Measurements from ENCODE around the gene OTUD5. TPM values are rescaled to one million over a fixed set of nuclear protein-coding genes. Genes with fewer than 3 reads are reported as not detected.
"Not testable (repeated sequence)": the region's sequence is repeated elsewhere in the genome, so short reads cannot be mapped to it uniquely, and the experiment has no call there.

OTUD5 gene, protein sequence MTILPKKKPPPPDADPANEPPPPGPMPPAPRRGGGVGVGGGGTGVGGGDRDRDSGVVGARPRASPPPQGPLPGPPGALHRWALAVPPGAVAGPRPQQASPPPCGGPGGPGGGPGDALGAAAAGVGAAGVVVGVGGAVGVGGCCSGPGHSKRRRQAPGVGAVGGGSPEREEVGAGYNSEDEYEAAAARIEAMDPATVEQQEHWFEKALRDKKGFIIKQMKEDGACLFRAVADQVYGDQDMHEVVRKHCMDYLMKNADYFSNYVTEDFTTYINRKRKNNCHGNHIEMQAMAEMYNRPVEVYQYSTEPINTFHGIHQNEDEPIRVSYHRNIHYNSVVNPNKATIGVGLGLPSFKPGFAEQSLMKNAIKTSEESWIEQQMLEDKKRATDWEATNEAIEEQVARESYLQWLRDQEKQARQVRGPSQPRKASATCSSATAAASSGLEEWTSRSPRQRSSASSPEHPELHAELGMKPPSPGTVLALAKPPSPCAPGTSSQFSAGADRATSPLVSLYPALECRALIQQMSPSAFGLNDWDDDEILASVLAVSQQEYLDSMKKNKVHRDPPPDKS
- total RNA-seq: 50.2 and 50.9 TPM in 2 replicates

DNA sequence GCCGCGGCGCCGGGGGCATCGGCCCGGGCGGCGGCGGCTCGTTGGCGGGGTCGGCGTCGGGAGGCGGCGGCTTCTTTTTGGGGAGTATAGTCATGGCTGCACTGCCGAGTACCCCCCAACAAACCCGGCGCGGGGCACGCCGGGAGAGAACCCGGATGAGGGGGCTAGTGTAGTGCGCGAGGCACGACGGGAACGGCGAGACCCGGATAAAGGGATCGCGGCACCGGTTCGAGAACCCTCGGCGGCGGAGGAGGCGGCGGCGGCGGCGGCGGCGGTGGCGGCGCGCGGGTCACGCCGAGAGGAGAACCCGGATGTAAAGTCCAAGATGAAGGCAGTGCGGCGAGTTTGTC is at the start of gene OTUD5:
OTUD5 (minus strand) TSS at position 131 of the 350 bp plus-strand sequence; CDS start at position 94, 37 bp downstream.
- intact Hi-C loops (cut with micrococcal nuclease): loop anchor here (5.0 to 10.0 kb wide), 2 partner anchors 117 to 480 kb away; partner anchors contain the start of genes FTSJ1, PRAF2 and WDR45

GRCh38 chrX:49003696-49004095 is 46.3 kb upstream of the OTUD5 start:
- intact Hi-C loops (cut with micrococcal nuclease): loop anchor here (5.0 kb wide), 1 partner anchor 86 kb away; the partner anchor contains the start of gene PIM2

DNA sequence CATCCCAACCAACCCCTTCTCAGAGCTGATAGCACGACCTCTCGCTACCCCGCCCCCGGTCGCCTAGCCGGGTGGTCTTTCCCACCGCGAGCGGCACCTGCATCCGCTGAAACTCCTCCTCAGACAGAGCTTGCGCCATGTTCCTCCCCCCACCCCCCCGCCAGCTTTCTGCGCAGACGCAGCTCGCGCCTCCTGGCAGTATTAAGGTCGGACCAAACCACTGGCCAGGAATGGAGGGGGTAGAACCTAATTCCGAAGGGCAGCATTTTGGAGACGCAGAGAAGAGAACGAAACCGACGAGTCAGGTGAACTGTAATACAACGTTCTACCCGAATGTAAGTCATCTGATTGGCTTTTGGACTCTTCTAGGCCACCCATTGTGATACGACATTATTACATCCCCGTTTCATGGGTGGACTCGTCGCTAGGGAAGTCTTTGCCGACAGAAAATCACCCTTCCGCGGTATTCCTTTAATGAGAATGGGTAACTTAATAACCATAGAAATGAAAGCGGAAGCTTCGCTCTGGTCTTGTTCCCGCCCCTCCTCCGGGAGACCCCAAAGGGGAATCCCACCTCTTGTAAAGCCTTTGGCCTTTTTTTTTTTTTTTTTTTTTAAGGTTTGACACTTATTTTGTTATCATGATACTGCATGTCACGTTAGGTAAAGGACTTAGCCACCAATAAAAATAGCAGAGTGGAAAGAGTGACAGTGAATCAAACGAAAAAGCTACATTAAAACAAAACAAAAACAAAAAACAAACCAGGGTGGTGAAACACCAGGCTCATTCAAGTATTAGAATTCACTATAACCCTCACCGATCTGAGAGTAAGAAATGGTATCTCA is 44.9 kb upstream of the OTUD5 start, which contains the start of gene GRIPAP1:
GRIPAP1 (minus strand) TSS at position 174 of the 845 bp plus-strand sequence; CDS start at position 139, 35 bp downstream.
- intact Hi-C loops (cut with micrococcal nuclease): loop anchor here (1.0 to 5.0 kb wide), 3 partner anchors 41 to 85 kb away; partner anchors contain the start of genes PIM2 and TFE3

- intact Hi-C loops (cut with micrococcal nuclease): loop anchor here (1.0 to 5.0 kb wide), 3 partner anchors 42 to 84 kb away; partner anchors contain the start of genes PIM2 and TFE3
Observed at GRCh38 chrX:49001521-49002090, 44.2 kb upstream of the OTUD5 start.

DNA sequence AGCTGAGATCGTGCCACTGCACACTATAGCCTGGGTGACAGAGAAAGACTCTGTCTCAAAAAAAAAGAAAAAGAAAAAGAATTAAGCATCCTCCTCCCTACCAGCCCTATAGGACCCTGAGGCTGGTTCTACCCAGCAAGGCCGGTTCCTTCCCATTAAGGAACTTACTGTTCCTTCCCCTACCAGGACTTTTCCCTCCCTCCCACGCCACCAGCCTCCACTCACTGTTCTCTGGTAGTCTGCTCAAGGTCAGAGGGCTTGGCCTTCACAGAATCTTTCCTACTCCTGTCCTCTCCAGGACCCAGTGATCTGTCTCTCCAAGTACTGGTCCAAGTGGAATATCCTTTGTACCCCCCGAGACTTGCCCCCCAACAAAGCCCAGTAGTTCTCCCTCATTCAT is 43.2 kb upstream of the OTUD5 start:
- intact Hi-C loops (cut with micrococcal nuclease): loop anchor here (5.0 kb wide), 1 partner anchor 83 kb away; the partner anchor contains the start of gene PIM2

DNA sequence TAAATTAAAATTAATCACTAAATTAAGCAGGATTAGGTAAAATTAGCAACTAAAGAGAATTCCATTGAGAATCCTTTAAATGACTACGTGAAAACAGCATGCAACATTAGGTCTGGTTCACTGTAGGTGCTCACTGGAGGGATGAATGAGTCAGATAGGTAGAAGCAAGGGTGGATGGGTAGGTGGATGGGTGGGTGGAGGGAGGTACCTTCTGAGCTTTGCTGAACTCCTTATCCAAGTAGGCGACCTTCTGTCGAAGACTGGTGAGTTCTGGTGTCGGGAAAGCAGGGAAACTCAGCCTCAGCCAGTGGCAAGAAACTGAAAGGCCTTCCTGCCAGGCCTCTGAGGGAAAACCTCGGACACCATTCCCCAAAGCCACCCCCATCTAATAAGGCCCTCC is 41.6 kb upstream of the OTUD5 start:
- intact Hi-C loops (cut with micrococcal nuclease): no loop called here

GRCh38 chrX:48998391-48998790 is 41.0 kb upstream of the OTUD5 start:
- intact Hi-C loops (cut with micrococcal nuclease): no loop called here

DNA sequence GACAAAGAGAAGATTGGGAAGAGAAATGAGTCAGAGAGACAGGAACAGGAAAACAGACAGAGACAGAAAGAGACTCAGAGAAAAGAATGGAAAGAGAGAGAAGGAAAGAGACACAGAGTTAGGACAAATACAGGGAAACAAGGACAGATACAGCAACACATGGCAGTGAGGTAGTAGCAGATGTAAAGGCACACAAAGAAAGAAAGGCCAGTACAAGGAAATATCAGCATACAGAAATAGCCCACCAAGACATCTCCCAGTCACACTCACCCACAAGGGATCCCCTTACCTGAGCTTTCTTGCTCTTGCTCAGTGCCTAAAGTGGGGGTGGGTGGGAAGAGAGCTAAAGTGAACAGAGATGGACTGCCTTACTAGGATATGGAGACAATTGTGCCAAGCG is 40.5 kb upstream of the OTUD5 start:
- intact Hi-C loops (cut with micrococcal nuclease): no loop called here

GRCh38 chrX:48997455-48997854 is 40.0 kb upstream of the OTUD5 start:
- intact Hi-C loops (cut with micrococcal nuclease): no loop called here

DNA sequence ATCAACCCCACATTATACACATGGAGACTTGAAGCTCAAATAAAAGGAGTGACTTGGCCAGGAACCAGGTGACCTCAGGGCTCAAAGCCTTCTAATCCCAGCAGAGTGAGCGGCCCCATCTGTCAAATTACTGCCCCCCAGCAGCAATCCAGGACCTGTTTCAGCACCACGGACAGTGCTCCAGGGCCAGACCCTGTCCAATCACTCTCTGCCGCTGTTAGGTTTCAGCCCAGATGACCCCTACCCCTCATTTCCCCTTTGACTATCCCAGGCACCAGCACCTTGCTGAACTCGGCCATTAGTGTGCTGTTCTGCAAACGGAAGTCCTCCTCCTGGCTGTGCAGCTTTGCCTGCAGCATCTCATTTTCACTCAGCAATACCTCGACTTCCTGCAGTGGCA is 39.6 kb upstream of the OTUD5 start:
- intact Hi-C loops (cut with micrococcal nuclease): no loop called here

DNA sequence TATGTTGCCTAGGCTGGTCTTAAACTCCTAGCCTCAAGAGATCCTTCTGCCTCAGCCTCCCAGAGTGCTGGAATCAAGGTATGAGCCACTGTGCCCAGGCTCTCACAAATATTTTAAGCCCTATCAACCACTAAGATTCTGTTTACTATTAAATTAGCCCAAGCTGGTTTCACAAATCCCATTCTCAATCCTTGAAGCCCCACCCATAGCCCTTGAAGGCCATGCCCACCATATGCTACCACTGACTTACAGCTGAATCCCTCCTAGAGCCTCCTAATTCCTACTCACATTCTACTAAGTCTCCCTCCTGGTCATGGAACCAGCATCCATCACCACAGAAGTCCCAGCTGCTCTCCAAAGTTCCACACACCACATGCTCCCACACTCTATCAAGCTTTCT is 34.9 kb upstream of the OTUD5 start:
- intact Hi-C loops (cut with micrococcal nuclease): no loop called here

DNA sequence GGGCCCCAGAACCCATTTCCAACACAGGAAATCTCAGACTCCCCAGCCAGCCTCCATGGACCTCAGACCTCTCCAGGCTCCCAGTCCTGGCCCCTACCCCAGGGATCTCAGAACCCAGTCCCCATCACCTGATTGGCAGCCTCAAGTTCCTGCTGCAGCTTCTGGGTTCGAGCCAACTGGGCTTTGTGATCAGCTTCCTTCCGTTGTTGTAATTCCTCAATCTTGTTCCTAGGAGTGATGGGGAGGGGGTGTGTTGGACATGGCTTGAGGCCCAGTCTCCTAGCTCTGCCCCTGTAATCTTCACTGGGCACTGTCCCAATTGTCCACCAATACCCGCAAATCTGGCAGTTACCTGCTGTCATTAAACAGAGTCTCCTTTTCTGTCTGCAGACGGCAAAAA is 32.1 kb upstream of the OTUD5 start:
- intact Hi-C loops (cut with micrococcal nuclease): no loop called here

GRCh38 chrX:48983896-48984295 is 26.5 kb upstream of the OTUD5 start:
- intact Hi-C loops (cut with micrococcal nuclease): no loop called here

GRCh38 chrX:48983081-48983480 is 25.7 kb upstream of the OTUD5 start:
- intact Hi-C loops (cut with micrococcal nuclease): no loop called here

GRCh38 chrX:48981178-48981577 is 23.8 kb upstream of the OTUD5 start:
- intact Hi-C loops (cut with micrococcal nuclease): no loop called here

DNA sequence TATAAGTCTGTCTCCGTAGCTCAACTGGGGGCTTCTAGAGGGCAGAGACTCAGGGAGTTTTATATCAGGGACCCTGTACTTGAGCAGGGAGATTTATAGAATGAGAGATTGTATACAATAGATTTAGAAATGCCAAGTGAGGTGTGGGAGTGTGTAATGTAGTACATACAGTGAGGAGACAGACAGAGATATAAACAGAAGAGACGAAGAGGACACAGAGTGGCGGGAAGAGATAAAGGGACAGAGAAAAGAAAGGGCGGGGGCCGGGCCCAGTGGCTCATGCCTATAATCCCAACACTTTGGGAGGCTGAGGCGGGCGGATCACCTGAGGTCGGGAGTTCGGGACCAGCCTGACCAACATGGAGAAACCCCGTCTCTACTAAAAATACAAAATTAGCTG is 22.9 kb upstream of the OTUD5 start:
- intact Hi-C loops (cut with micrococcal nuclease): not testable (repeated sequence)

DNA sequence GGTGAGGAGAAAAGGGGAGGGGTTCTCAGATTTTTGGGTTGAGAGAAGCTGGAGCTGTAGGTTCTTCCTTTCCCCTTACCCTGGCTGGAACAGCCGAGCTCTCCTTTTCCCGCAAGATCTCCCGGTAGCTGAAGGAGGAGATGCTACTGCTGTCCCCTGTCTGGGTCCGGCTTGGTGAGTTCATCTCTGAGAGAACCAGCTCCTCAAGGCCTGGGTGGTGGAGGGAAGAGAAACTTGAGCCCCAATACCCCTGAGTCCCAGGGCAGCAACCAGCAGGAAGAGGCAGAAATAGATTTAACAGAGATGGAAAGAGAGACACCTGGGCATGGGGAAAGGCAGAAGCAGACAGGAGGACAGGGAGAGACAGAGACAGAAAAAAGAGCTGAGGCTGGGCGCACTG is 20.8 kb upstream of the OTUD5 start:
- intact Hi-C loops (cut with micrococcal nuclease): no loop called here

DNA sequence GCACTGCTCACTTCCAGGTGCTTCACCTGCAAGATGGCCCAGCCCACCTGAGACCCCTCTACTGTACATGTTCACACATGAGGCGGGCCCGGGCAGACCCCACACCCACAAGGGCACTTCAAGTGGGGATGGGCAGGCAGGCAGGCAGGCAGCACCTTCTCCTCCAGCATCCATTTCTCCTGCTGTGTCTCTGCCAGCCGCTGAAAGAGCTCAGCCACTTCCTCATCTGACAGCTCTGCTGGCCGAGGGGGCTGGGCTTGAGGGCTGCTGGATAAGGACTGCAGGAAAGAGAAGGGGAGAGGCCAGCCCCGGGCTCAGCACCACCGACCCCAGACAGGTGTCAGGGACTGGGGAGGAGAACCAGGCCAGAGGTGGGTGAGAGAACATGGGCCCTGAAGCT is 18.7 kb upstream of the OTUD5 start:
- intact Hi-C loops (cut with micrococcal nuclease): no loop called here

GRCh38 chrX:48975541-48975940 is 18.1 kb upstream of the OTUD5 start:
- intact Hi-C loops (cut with micrococcal nuclease): no loop called here

GRCh38 chrX:48975041-48975440 is 17.6 kb upstream of the OTUD5 start:
- intact Hi-C loops (cut with micrococcal nuclease): no loop called here

DNA sequence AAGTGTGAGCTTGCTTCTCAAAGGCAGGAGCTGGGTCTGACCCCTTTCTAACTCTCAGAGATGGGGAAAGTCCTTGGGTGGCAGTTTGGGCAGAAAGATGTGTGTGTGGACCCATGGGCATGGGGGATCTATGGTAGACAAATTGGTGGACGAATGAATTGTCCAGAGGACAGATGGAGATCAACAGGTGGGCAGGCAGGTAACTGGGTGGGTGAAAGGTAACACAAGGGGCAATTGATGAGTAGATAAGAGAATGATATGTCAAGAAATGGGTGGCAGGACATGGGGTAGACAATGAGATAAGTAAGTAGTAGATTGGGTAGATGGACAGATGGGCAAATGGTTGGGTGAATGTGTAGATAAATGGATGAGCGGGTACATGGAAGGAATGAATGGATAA is 17.2 kb upstream of the OTUD5 start:
- intact Hi-C loops (cut with micrococcal nuclease): no loop called here
